GM19372 (cell line): ENCODE data around the gene EFCAB13.

ENCODE experiments used
- ATAC-seq: cut with Tn5 transposase; IDR thresholded peaks from one replicate; pipeline ENCODE4 v1.9.1; 2021; ENCODE audit warnings: mild to moderate bottlenecking, low read depth, moderate library complexity; ENCODE audit not compliant: unreplicated experiment

Gene EFCAB13, protein sequence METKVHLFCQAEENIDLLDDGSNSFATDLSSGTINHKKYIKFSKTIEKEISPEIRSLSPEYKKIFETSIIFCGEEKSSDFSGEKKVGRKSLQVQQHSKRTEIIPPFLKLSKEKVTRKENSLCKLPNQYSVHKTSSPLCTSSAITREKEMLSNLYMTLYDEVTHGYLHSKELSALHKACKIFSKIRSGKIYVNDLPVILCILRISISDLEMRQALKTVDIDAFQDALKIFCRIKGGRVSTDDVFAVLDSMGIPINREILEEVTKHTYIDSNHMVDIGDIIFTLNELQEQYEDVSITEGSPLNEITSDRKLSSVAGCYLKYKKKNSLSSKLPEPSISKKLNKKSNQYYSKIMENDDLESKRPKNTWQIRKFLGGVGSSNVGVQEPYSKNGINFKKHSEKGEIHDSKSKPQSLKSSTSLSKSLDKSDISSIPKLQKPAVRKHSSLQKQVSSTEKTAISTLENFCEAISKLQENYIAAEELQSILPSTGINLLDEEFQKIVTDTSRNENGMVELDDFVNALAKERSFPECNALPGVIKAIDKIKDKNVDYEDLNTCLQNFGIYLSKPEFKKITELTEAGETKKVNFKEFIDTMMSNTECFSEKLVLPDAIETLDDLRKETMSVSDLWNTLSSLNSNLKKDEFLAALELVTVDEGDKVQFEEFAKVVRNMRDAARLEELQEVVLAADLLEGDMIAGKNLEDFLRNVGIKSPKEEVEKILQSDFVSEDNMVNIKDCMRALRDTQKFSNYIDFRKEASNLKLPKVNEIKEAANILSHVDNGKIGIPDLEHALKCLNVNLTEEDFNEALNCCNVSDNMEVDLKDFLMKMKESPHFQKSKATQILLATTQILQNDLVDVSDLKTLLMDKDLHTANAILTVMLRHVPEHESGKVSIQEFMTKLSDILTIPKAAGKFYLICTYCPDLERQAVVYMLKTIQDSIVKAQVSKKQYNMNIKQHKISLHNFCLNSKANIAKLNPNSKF

GRCh38 chr17:47323382-47324223 lies at the start of gene EFCAB13:
EFCAB13 (plus strand) TSS chr17:47323955; CDS start chr17:47328354, 4,399 bp downstream.
- ATAC-seq = peak; percentile 87

DNA sequence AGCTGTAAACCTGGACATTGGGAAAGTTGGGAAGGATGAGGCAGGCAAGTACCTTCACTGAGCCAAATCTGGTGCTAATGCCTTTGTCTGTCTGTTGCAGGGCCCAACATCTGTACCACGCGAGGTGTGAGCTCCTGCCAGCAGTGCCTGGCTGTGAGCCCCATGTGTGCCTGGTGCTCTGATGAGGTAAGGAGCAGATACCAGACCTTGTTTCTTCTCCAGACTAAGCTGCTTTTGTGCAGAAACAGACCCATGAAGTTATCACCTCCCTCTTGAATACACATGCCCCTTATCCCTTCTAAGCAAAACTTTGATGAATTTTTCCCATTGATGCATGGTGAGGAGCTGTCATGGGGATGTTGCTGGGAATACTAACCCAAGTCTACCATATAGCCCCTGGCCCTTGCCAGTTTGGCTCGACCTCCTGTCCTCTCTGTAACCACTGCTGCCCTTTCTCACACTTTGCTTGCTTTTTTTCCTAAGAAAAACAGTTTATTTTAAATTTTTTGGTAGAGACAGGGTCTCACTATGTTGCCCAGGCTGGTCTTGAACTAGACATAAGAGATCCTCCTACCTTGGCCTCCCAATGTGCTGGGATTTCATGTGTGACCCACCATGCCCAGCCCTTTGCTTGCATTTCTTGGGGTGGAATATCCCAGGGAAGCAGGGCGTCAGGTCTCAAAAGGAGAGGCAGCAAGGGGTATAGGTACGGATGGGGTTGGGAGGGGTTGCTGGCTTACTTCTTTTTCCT lies 49.3 kb upstream of the EFCAB13 start:
- ATAC-seq = no peak

- no peak for ATAC-seq
These were observed 48.3 kb upstream of the EFCAB13 start for GRCh38 chr17:47275245-47275984.

- no peak for ATAC-seq
These were observed 47.3 kb upstream of the EFCAB13 start for GRCh38 chr17:47276444-47276843.

GRCh38 chr17:47276868-47277267 lies 46.9 kb upstream of the EFCAB13 start:
- no peak for ATAC-seq

DNA sequence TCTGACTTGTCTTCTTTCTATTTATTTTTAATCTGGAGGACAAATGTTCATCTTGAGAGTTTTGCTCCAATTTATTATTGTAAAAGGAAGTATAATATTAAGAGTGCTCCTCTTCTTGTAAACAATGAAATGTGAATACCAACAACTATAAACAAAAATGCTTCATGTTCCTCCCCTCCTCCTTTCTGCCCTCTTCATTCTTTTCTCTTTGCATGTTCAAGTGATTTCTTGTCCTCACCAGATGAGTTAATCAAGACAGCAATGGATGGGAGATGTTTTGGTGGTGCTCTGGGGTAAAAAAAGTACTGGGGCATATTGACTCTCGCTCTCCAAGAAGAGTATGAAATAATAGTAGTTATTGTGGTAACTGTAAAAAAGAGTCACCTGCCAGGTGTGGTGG lies 45.8 kb upstream of the EFCAB13 start:
- no peak for ATAC-seq

- ATAC-seq = no peak
These were observed 45.2 kb upstream of the EFCAB13 start for GRCh38 chr17:47278561-47278960.

- ATAC-seq = peak; percentile 78
These were observed 44.5 kb upstream of the EFCAB13 start for GRCh38 chr17:47279062-47279801.

GRCh38 chr17:47280072-47280811 lies 43.5 kb upstream of the EFCAB13 start:
- no peak for ATAC-seq

- no peak for ATAC-seq
These were observed 42.5 kb upstream of the EFCAB13 start for GRCh38 chr17:47281216-47281615.

- no peak for ATAC-seq
These were observed 38.8 kb upstream of the EFCAB13 start for GRCh38 chr17:47285003-47285402.

DNA sequence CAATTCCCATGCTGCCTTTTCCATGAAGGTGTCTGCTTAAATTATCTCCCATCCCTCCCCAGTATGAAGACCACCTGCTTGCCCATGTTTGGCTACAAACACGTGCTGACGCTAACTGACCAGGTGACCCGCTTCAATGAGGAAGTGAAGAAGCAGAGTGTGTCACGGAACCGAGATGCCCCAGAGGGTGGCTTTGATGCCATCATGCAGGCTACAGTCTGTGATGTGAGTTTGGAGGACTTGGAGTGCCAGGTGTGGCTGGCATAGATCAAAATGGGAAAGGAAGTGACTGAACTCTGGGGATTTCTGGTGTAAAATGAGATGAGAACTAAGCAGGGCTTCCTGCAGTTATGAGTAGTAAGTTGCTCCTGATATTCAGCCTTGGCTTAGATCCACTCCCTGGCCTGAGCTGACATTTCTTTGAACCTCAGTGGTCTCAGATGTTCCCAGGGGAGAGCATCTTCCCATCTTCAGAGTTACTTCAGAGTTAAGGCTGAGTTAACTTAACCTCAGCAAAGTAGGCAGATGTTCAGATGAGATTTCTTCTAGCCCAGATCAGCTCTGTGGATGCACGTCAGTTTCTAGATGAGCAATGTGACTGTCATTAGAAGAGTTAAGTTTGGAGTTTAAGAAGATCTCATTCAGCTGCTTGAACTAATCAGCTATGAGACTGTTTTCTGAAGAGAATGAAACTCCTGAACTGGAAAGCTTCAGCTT lies 37.4 kb upstream of the EFCAB13 start:
- peak; percentile 53 for ATAC-seq

DNA sequence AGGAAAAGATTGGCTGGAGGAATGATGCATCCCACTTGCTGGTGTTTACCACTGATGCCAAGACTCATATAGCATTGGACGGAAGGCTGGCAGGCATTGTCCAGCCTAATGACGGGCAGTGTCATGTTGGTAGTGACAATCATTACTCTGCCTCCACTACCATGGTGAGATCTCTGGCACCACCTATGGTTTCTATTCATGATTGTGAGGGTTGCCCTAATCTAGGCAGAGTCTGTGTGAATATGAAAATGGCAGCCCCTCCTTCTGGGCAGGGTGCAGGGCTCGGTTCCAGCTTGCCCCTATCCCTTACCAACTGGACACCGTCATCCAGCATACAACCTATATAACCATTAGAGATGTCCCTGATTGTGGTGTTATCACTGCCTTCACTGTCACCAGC lies 36.7 kb upstream of the EFCAB13 start:
- ATAC-seq = no peak

- no peak for ATAC-seq
These were observed 36.1 kb upstream of the EFCAB13 start for GRCh38 chr17:47287639-47288038.

DNA sequence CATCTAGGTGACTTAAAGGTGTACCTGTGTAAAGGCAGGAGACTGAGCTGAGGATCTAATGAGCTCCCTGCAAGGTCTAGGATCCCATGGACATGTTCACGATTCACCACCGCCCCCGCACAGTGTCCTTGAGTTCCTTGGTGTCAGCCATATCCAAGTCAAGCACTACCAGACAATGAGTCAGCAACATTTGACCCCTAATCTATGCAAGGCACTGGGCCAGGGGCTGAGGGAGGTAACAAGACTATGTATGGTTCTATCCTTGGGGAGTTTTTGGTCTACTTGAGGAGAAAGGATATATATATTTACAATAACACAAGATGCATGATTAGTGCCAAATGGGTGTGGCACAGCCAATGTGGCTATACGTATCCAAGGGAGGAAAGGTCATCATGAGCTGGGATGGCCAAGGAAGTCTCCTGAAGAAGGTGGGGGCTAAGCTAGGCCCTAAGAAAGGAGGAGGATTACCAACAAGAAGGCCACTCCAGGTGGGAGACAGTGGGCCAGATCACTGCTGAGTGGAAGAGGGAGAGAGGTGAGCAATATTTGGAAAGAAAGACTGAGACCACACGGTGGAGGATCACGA lies 35.1 kb upstream of the EFCAB13 start:
- no peak for ATAC-seq

DNA sequence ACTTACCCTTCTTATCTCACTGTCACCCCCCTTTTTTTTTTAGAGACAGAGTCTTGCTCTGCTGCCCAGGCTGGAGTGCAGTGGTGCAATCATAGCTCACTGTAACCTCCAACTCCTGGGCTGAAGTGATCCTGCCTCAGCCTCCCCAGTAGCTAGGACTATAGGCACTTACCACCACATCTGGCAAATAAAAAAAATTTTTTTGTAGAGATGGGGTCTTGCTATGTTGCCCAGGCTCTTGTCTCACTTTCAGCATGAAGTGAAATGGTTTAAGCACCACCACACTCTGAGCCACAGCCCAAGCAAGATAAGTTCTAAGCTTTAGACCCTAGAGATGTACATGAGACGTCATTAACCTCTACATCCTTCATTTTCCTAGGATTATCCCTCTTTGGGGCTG lies 34.5 kb upstream of the EFCAB13 start:
- ATAC-seq = no peak

DNA sequence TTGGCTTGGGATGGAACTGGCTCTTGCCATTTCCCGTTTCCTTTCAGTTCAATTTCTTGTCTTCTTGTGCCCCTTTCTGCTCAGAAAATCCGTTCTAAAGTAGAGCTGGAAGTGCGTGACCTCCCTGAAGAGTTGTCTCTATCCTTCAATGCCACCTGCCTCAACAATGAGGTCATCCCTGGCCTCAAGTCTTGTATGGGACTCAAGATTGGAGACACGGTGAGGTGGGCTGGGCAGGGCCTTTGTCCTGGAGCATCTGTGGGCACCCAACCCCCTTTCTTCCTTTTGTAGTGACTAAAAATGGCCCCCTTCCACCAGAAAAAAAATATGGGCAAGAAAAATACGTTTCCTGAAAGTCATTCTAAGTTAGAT lies 32.9 kb upstream of the EFCAB13 start:
- ATAC-seq = no peak
